HL-60/S4 treated with phorbol 12-myristate 13-acetate at 8.2 ng/mL for 4 days and 3 days (cell line): Measurements from ENCODE around the gene PPP1R9B.

ENCODE experiments used
- in situ Hi-C: fragments of 300-500 bp; cut with MboI; formaldehyde crosslinking; loops from 2 replicates; pipeline ENCODE4 v1.15.0; 2022; ENCODE audit warnings: low sequenced_read_pairs

The PPP1R9B gene

GRCh38 chr17:50175035-50175807 lies 24.7 kb upstream of the PPP1R9B start:
- in situ Hi-C loops, result no loop called here

GRCh38 chr17:50174444-50174843 lies 24.0 kb upstream of the PPP1R9B start:
- in situ Hi-C loops, result no loop called here

GRCh38 chr17:50173335-50173941 lies 23.0 kb upstream of the PPP1R9B start:
- in situ Hi-C loops, result no loop called here

- in situ Hi-C loops, result no loop called here
Measured at GRCh38 chr17:50172936-50173334, 22.5 kb upstream of the PPP1R9B start.

GRCh38 chr17:50172130-50172529 lies 21.7 kb upstream of the PPP1R9B start:
- in situ Hi-C loops, result no loop called here

GRCh38 chr17:50171371-50172071 lies 21.0 kb upstream of the PPP1R9B start:
- in situ Hi-C loops, result no loop called here

- in situ Hi-C loops, result no loop called here
Measured at GRCh38 chr17:50170662-50171370, 20.3 kb upstream of the PPP1R9B start.

- in situ Hi-C loops, result no loop called here
Measured at GRCh38 chr17:50169881-50170459, 19.5 kb upstream of the PPP1R9B start.

- in situ Hi-C loops, result no loop called here
Measured at GRCh38 chr17:50169121-50169764, 18.8 kb upstream of the PPP1R9B start.

GRCh38 chr17:50168319-50168718 lies 17.8 kb upstream of the PPP1R9B start:
- in situ Hi-C loops, result no loop called here

- in situ Hi-C loops, result no loop called here
Measured at GRCh38 chr17:50167371-50167770, 16.9 kb upstream of the PPP1R9B start.

- in situ Hi-C loops, result no loop called here
Measured at GRCh38 chr17:50166518-50167181, 16.2 kb upstream of the PPP1R9B start.

- in situ Hi-C loops, result no loop called here
Measured at GRCh38 chr17:50165867-50166517, 15.5 kb upstream of the PPP1R9B start, which contains the start of gene SGCA. Gene SGCA (plus strand): TSS chr17:50166005. CDS start chr17:50166041, 36 bp downstream.

GRCh38 chr17:50165466-50165865 lies 15.0 kb upstream of the PPP1R9B start:
- in situ Hi-C loops, result no loop called here

GRCh38 chr17:50165066-50165465 lies 14.6 kb upstream of the PPP1R9B start:
- in situ Hi-C loops, result no loop called here

- in situ Hi-C loops, result no loop called here
Measured at GRCh38 chr17:50164697-50164988, 14.2 kb upstream of the PPP1R9B start.

GRCh38 chr17:50163843-50164696 lies 13.6 kb upstream of the PPP1R9B start:
- in situ Hi-C loops, result no loop called here

- in situ Hi-C loops, result no loop called here
Measured at GRCh38 chr17:50162466-50163254, 12.2 kb upstream of the PPP1R9B start.
